Measurements from ENCODE around the gene RGS9. TPM values are rescaled to one million over a fixed set of nuclear protein-coding genes. Genes with fewer than 3 reads are reported as not detected.

RGS9 gene
- total and polyA plus RNA-seq, 2 of the 13 experiments (the other 11 are each of a cell fraction or from before 2014, with no cell fraction given) = 0.44 to 0.74 TPM

GRCh38 chr17:65185668-65186382 is 48.7 kb downstream of the RGS9 start (continued):
- TF ChIP-seq ZNF569 (CRISPR knock-in tag; IDR thresholded peaks at IDR 0.05; ENCODE audit: borderline replicate concordance) (no peak), FUBP1 (CRISPR knock-in tag; IDR thresholded peaks at IDR 0.05; ENCODE audit: borderline replicate concordance) (no peak), ZNF652 (CRISPR knock-in tag; IDR thresholded peaks at IDR 0.05; ENCODE audit: borderline replicate concordance, low read depth) (no peak)

DNA sequence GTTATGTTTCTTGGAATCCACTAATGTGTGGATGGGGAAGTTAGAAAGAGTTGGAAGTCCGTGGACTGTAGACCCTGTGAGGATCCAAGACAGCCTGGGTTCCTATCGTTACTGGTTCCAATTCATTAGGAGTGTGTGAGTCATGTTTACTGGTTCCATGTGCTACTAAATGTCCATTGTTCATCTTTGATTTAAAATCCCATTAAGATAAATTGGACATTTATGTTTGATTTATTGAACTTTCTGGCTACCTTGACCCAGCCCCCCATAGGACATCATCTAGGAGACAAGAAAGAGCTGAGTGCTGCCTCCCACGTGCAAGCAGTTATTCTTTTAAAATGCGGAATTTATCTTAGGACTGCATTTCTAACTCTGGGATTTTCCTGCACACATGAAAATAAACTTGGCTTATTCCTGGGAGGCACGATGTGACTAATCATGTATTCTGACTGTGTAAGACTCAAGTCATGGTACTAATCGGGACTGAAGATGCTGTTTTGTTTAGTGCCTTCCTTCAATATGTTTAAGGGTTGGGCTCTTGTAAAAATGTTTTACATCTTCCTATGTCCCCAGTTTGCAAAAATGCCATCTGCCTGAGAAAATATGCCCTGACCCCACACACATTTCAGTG is 53.4 kb downstream of the RGS9 start:
- no peaks in the 10 kb centered on the region for H3K9me3 ChIP-seq (ENCODE audit: low read length)
- no peak overlapping the region for H3K4me2 ChIP-seq (ENCODE audit: low read depth, low read length)
- ATAC-seq (no peak), DNase-seq (ENCODE audit: low spot score) (no peak), FAIRE-seq (no peak)
- no peaks in the 10 kb centered on the region for H3K4me1 ChIP-seq (ENCODE audit: insufficient read depth, low read length)
- BruUV-seq (replicated peaks) = no TSS peak
- no peak overlapping the region for H2AFZ ChIP-seq (ENCODE audit: low read length)
- H4K20me1 ChIP-seq (ENCODE audit: insufficient read depth, low read length) = no peaks in the 10 kb centered on the region
- H3K27ac ChIP-seq (ENCODE audit: extremely low read length, insufficient read depth, low read length) = no peak overlapping the region
- CTCF ChIA-PET (ENCODE audit: low intra/inter-chr PET ratio, low total read pairs) = no interaction called here
- WGBS (ENCODE audit: low lambda C conversion rate) = 47% methylated on average over 6 of the region's 6 CpGs
- in situ Hi-C loops (cut with HindIII; ENCODE audit: extremely low pct_ligation_motif_present, low pct_unique_long_range_greater_than_20kb) = no loop called here
- peaks cover 4 to 15% of the 10 kb centered on the region in 2 experiments; a peak in 4 of 5 replicates for H3K27me3 ChIP-seq (ENCODE audit: control insufficient read depth in 1 of 2, insufficient read depth in 2 of 2, low read length in 2 of 2)
- POLR2A ChIA-PET = no interaction called here
- H3K4me3 ChIP-seq (replicated peaks in 1 of 3; ENCODE audit: insufficient read depth in 1 of 3, low read depth in 2 of 3, low read length in 3 of 3) = no peak overlapping the region
- H3K79me2 ChIP-seq (ENCODE audit: insufficient read depth, low read length) = no peaks in the 10 kb centered on the region
- H3K36me3 ChIP-seq (replicated peaks in 1 of 2; ENCODE audit: control insufficient read depth in 1 of 2, insufficient read depth in 2 of 2, low read length in 2 of 2) = no peaks in the 10 kb centered on the region
- intact Hi-C loops (cut with micrococcal nuclease; ENCODE audit: unreplicated experiment) = no loop called here
- no peak overlapping the region for H3K9ac ChIP-seq (ENCODE audit: insufficient read depth, low read depth, low read length)
- TF ChIP-seq RELA (CRISPR knock-in tag; IDR thresholded peaks at IDR 0.05) = no peak
- TF ChIP-seq ZSCAN21 (CRISPR knock-in tag; IDR thresholded peaks at IDR 0.05; ENCODE audit: borderline replicate concordance) = no peak
- no peak for TF ChIP-seq SNAPC4 (CRISPR knock-in tag; IDR thresholded peaks at IDR 0.05)
- no peak for TF ChIP-seq ZFP36L2 (CRISPR knock-in tag; IDR thresholded peaks at IDR 0.05)
- TF ChIP-seq GZF1 (CRISPR knock-in tag; IDR thresholded peaks at IDR 0.05) = no peak
- no peak for TF ChIP-seq SKI (IDR thresholded peaks at IDR 0.05; ENCODE audit: partially characterized antibody)
- TF ChIP-seq MATR3 (CRISPR knock-in tag; IDR thresholded peaks at IDR 0.05) = no peak
- TF ChIP-seq HIVEP1 (CRISPR knock-in tag; IDR thresholded peaks at IDR 0.05) = no peak
- no peak for TF ChIP-seq STAT6 (CRISPR knock-in tag; IDR thresholded peaks at IDR 0.05; ENCODE audit: borderline replicate concordance)

All from HepG2 (cell line).